Measurements from ENCODE around the gene NUBPL.
"Not testable (repeated sequence)": the region's sequence is repeated elsewhere in the genome, so short reads cannot be mapped to it uniquely, and the experiment has no call there.

The NUBPL gene

GRCh38 chr14:31751047-31751446 is 189.8 kb downstream of the NUBPL start:
- not testable (repeated sequence) for DNase-seq

- DNase-seq = no peak
Observed at GRCh38 chr14:31752867-31753661, 191.9 kb downstream of the NUBPL start.

- no peak for DNase-seq
Observed at GRCh38 chr14:31758941-31759340, 197.7 kb downstream of the NUBPL start.

DNA sequence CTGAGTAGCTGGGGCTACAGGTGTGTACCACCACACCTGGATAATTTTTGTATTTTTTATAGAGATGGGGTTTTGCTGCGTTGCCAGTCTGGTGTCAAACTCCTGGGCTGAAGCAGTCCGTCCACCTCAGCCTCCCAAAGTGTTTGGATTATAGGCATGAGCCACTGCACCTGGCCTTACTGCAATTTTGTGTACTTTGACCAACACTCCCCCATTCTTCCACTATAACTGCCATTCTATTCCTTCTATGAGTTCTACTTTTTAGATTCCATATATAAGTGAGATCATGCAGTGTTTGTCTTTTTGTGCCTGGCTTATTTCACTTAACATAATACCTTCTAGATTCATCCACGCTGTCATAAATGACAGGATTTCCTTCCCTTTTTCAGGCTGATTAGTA is 199.1 kb downstream of the NUBPL start:
- no peak for DNase-seq

- no peak for DNase-seq
Observed at GRCh38 chr14:31761325-31761724, 200.1 kb downstream of the NUBPL start.

DNA sequence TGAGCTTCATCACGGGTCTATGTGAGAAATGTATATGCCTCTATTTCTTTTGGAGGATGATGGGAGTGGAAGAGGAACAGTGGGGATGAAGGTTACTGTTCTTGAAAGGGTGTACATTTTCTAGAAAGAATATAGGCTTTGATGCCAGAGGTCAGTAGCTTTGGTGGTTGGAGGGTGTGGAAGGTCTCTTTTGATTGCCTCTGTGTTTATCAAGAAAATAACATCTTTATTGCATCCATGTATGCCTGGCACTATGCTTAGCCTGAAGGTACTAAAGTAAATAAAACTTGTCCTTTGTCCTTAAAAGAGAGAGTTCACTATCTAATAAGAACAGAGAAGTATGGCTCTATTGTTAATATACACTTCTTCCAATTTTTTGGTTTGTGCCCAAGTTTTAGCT is 201.8 kb downstream of the NUBPL start:
- no peak for DNase-seq

- no peak for DNase-seq
Observed at GRCh38 chr14:31766315-31766892, 205.2 kb downstream of the NUBPL start.

DNA sequence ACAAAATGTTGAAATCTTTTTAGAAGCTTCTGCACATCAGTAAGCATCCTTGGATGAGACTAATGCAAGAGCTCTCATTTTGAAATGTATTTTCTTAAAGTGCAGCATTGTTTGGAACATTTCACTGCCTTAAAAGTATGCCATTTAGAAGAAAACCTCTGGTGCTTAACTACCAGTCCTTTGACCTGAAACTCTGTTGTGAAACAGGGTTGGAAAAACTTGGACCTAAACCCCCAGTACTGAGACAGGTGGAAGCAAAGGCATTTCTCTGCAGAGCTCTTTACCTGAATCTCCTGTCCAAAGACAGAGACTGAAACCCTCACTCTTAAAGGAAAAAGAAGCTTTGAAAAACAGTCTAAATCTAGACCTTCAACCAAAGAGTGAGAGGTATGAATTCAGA is 207.2 kb downstream of the NUBPL start:
- no peak for DNase-seq

DNA sequence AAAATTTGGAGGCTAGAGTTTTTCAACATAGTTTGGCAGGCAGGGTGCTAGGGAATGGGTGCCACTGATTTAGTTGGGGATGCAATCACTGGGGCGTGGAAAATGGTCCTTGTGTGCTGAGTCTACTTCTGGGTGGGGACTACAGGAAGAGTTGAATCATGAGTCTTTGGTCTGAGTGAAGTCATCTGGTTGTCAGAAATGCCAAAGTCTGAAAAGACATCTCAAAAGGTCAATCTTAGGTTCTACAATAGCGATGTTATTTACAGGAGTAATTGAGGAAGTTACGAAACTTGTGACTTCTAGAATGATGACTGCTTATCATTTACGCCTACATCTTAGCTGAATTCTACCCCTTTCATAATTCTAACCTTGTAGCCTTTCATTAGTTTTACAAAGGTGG is 209.1 kb downstream of the NUBPL start:
- DNase-seq = no peak

DNA sequence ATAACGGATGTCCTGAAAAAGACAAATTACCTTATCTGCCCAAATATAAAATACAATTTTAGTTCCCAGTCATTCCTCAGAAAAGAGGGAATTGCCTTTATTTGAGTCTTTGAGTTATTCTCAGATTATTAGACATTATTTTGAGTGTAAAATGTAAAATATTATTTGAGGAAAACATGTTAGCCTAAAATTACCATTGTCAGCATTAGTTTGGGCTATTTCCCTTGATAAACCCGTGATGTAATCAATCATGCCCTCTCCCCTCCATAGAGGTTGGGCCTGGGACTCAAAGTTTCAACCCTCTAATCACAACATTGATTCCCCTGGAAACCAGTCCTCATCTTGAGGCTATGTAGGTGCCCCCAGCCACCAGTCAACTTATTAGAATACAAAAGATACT is 213.4 kb downstream of the NUBPL start:
- DNase-seq = no peak

GRCh38 chr14:31777312-31777711 is 216.1 kb downstream of the NUBPL start:
- no peak for DNase-seq

GRCh38 chr14:31781578-31781977 is 220.4 kb downstream of the NUBPL start:
- no peak for DNase-seq

DNA sequence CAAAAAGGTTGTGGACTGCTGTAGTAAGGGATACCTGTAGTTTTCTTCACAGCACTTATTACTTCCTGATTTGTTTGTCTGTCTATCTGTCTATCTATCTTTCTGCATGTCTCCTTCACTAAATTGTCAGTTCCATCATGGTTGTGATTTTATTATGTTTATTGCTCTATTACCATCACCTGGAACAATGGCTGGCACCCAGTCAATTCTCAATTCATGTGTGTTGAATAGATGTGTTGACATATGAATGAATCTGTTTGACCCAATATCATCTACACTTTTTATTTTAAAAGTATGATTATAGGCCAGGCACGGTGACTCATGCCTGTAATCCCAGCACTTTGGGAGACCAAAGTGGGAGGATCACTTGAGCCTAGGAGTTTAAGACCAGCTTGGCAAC is 224.4 kb downstream of the NUBPL start:
- no peak for DNase-seq

GRCh38 chr14:31787377-31787776 is 226.2 kb downstream of the NUBPL start:
- DNase-seq = no peak

- DNase-seq = no peak
Observed at GRCh38 chr14:31788340-31788739, 227.1 kb downstream of the NUBPL start.

DNA sequence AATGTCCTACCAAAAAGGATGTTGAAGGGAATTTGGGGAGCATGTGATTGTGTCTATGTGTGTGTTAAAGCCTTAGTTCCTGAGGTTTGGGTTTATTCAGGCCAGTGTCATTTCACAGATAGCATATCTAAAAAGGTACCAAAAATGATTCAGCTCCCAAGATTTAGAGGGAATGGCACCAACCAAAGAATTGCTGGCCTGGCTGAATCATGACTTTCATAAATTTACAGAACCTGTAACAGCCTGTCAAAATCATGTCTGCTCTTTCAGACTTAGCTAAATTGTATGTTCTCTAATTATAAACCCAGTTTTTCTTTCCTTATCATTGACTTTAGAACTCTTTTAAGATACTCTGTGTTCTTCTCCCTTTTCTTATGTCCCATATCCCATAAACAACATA is 231.5 kb downstream of the NUBPL start:
- DNase-seq = no peak

- DNase-seq = not testable (repeated sequence)
Observed at GRCh38 chr14:31797946-31798345, 236.7 kb downstream of the NUBPL start.

- no peak for DNase-seq
Observed at GRCh38 chr14:31802838-31803237, 241.6 kb downstream of the NUBPL start.

- DNase-seq = no peak
Observed at GRCh38 chr14:31806249-31806648, 245.0 kb downstream of the NUBPL start.

GRCh38 chr14:31811693-31812628 is 250.8 kb downstream of the NUBPL start:
- not testable (repeated sequence) for DNase-seq

DNA sequence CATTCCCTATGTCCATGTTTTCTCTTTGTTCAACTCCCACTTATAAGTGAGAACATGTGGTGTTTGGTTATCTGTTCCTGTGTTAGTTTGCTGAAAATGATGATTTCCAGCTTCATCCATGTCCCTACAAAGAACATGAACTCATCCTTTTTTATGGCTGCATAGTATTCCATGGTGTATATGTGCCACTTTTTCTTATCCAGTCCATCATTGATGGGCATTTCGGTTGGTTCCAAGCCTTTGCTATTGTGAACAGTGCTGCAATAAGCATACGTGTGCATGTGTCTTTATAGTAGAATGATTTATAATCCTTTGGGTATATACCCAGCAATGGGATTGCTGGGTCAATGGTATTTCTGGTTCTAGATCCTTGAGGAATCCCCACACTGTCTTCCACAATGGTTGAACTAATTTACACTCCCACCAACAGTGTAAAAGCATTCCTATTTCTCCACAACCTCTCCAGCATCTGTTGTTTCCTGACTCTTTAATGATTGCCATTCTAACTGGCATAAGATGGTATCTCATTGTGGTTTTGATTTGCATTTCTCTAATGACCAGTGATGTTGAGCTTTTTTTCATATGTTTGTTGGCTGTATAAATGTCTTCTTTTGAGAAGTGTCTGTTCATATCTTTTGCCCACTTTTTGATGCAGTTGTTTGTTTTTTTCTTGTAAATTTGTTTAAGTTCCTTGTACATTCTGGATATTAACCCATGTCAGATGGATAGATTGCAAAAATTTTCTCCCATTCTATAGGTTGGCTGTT is 252.7 kb downstream of the NUBPL start:
- DNase-seq = not testable (repeated sequence)

- no peak for DNase-seq
Observed at GRCh38 chr14:31819281-31819680, 258.1 kb downstream of the NUBPL start.

DNA sequence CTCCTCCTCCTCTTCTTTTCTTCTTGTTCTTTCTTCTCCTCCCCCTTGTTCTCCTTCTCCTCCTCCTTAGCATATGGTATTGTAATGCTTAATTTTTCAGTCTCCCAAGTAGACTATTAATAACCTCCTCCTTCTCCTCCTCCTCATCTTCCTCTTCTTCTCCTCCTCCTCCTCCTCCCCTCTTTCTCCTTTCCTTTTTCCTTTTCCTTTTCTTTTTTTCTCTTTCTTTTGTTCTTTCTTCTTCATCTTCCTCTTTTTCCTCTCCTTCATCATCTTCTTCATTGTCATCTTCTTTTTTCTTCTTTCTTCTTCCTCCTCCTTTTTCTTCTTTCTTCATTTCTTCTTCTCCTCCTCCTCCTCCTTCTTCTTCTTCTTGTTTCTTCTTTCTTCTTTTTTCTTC is 264.3 kb downstream of the NUBPL start:
- no peak for DNase-seq

Measured in DMS153 (cell line).